CD4-positive, alpha-beta T cell (primary cell): ENCODE measurements around the gene PKHD1. TPM values are rescaled to one million over a fixed set of nuclear protein-coding genes. Genes with fewer than 3 reads are reported as not detected.

ENCODE experiments used
- ATAC-seq: fragments of 200-7000 bp; cut with Tn5 transposase; one replicate; pipeline ENCODE4 v1.10.0; 2022; ENCODE audit warnings: mild to moderate bottlenecking; ENCODE audit not compliant: poor library complexity
- CTCF ChIA-PET: fragments of 350-600 bp; sonication (Branson Sonifier 250); formaldehyde crosslinking; loops from one replicate; lab custom pipeline; 2021; ENCODE audit warnings: antibody characterized with exemption, inconsistent platforms; lab: Charles Lee
- POLR2A ChIA-PET: fragments of 350-600 bp; sonication (Branson Sonifier 250); formaldehyde crosslinking; loops from one replicate; lab custom pipeline; 2021; ENCODE audit warnings: antibody characterized with exemption, inconsistent platforms; lab: Charles Lee
- DNase-seq, 14 experiments: peaks; one replicate each; pipeline ENCODE4 v3.0.0-alpha.2; 2013 to 2020; ENCODE audit warnings: mixed read lengths in 2 of 14
- H3K27ac ChIP-seq, 2 donors: one replicate each; pipeline versions ENCODE4 v1.5.1 to v1.7.0; 2013; ENCODE audit warnings: low read length in 2 of 2, low read depth in 1 of 2, mild to moderate bottlenecking in 1 of 2
- H3K27me3 ChIP-seq, 2 experiments: 1 replicate in 1 of 2; 2 replicates in 1 of 2; pipeline versions ENCODE4 v1.6.1 to v1.7.0; 2013; ENCODE audit warnings: low read length in 2 of 2, control low read depth in 1 of 2, mild to moderate bottlenecking in 1 of 2, moderate library complexity in 1 of 2; ENCODE audit not compliant: insufficient read depth in 2 of 2, control insufficient read depth in 1 of 2
- H3K36me3 ChIP-seq: one replicate; pipeline ENCODE4 v1.6.1; 2013; ENCODE audit warnings: low read length, control low read depth; ENCODE audit not compliant: insufficient read depth
- H3K4me1 ChIP-seq: one replicate; pipeline ENCODE4 v1.6.1; 2013; ENCODE audit warnings: low read length, control low read depth; ENCODE audit not compliant: insufficient read depth
- H3K4me3 ChIP-seq: one replicate; pipeline ENCODE4 v1.5.1; 2013; ENCODE audit warnings: mild to moderate bottlenecking, low read length, moderate library complexity
- H3K9me3 ChIP-seq, 2 experiments: 1 replicate in 1 of 2; 2 replicates in 1 of 2; pipeline versions ENCODE4 v1.6.1 to v1.7.0; 2013; ENCODE audit warnings: low read length in 2 of 2, mild to moderate bottlenecking in 2 of 2, control low read depth in 1 of 2, moderate library complexity in 1 of 2; ENCODE audit not compliant: control insufficient read depth in 1 of 2, insufficient read depth in 1 of 2
- H3K27ac Mint-ChIP-seq: one replicate; pipeline ENCODE4 v1.8.0; 2020; ENCODE audit warnings: mixed read lengths
- H3K27me3 Mint-ChIP-seq: one replicate; pipeline ENCODE4 v1.8.0; 2021; ENCODE audit warnings: mixed read lengths
- H3K36me3 Mint-ChIP-seq: one replicate; pipeline ENCODE4 v1.8.0; 2021; ENCODE audit warnings: low read depth, mixed read lengths
- H3K4me1 Mint-ChIP-seq: one replicate; pipeline ENCODE4 v1.8.0; 2021; ENCODE audit warnings: low read depth, mixed read lengths
- H3K4me3 Mint-ChIP-seq: one replicate; pipeline ENCODE4 v1.8.0; 2020; ENCODE audit warnings: mild to moderate bottlenecking, mixed read lengths
- H3K9me3 Mint-ChIP-seq: one replicate; pipeline ENCODE4 v1.8.0; 2020; ENCODE audit warnings: mixed read lengths
- CTCF ChIP-seq: fragments of 200-600 bp; IDR thresholded peaks from one replicate; pipeline ENCODE4 v1.8.0; 2022; ENCODE audit warnings: antibody characterized with exemption, mild to moderate bottlenecking
- intact Hi-C, 2 experiments: fragments of 100-400 bp; cut with DNase I in 1 of 2; cut with micrococcal nuclease in 1 of 2; formaldehyde crosslinking; loops; one replicate each; pipeline versions ENCODE4 v1.15.1 to v1.9.0; 2023 to 2025; cut with DNase I, micrococcal nuclease
- total RNA-seq, 174 experiments: library from RNA in 2 of 174; stranded (reverse) in 2 of 174; gene quantifications; one replicate each; pipeline ENCODE4 v1.2.3 and lab custom pipeline; 2021 to 2026

The PKHD1 gene
- total RNA-seq, 2 experiments from 2014 or later: 0.03 TPM; not detected in 1

- no peaks in the 10 kb centered on the region for H3K36me3 Mint-ChIP-seq
- ChIA-PET POLR2A (no interaction called here), CTCF (no interaction called here)
- no peak overlapping the region for H3K4me3 ChIP-seq
- no peaks in the 10 kb centered on the region for H3K4me1 Mint-ChIP-seq
- no peak for TF ChIP-seq CTCF
- H3K4me3 Mint-ChIP-seq: no peak overlapping the region
- H3K9me3 Mint-ChIP-seq: peaks cover 2% of the 10 kb centered on the region
- H3K27ac ChIP-seq: no peak overlapping the region
- no peak overlapping the region for H3K27ac Mint-ChIP-seq
- no peaks in the 10 kb centered on the region for H3K27me3 Mint-ChIP-seq
- H3K9me3 ChIP-seq: peaks cover 0 to 5% of the 10 kb centered on the region in 2 experiments
- H3K27me3 ChIP-seq: no peaks in the 10 kb centered on the region
- peak in 1 of 14 experiments; percentile 29 for DNase-seq
- H3K4me1 ChIP-seq: no peaks in the 10 kb centered on the region
- intact Hi-C loops: no loop called here
- ATAC-seq: no peak
- no peaks in the 10 kb centered on the region for H3K36me3 ChIP-seq
Measured at GRCh38 chr6:51814418-51814817, 273.0 kb downstream of the PKHD1 start.

DNA sequence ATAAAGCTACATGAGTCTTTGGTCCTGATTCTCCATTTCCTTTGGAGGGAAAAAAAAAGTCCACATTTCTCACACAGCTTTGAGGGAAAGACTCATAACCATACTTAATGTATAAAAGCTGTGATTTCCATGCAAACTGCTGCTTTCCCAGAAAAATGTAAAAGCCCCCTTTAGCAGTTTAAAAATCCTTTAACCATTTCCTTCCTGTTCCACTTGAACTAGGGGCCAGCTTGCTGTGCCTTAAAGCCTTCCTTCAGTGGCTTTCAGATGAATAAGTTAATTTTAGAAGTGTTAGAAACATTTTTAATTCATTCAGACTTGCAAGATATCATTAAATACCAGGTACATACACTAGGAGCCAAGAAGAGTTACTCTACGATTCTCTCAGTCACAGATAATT is 273.5 kb downstream of the PKHD1 start:
- no peaks in the 10 kb centered on the region for H3K4me1 Mint-ChIP-seq
- DNase-seq (no peak), ATAC-seq (no peak)
- H3K27ac ChIP-seq: no peak overlapping the region
- peaks cover 2% of the 10 kb centered on the region for H3K9me3 Mint-ChIP-seq
- H3K27ac Mint-ChIP-seq: no peak overlapping the region
- no peaks in the 10 kb centered on the region for H3K4me1 ChIP-seq
- H3K36me3 Mint-ChIP-seq: no peaks in the 10 kb centered on the region
- POLR2A ChIA-PET: no interaction called here
- no peak overlapping the region for H3K4me3 Mint-ChIP-seq
- TF ChIP-seq CTCF: no peak
- no peak overlapping the region for H3K4me3 ChIP-seq
- no peaks in the 10 kb centered on the region for H3K27me3 ChIP-seq
- peaks cover 0 to 5% of the 10 kb centered on the region in 2 experiments for H3K9me3 ChIP-seq
- H3K27me3 Mint-ChIP-seq: no peaks in the 10 kb centered on the region
- H3K36me3 ChIP-seq: no peaks in the 10 kb centered on the region
- CTCF ChIA-PET: no interaction called here
- intact Hi-C loops: no loop called here

GRCh38 chr6:51812231-51812630 is 275.2 kb downstream of the PKHD1 start:
- H3K36me3 ChIP-seq: no peaks in the 10 kb centered on the region
- no peaks in the 10 kb centered on the region for H3K36me3 Mint-ChIP-seq
- no peak overlapping the region for H3K27ac Mint-ChIP-seq
- no peaks in the 10 kb centered on the region for H3K4me1 Mint-ChIP-seq
- POLR2A ChIA-PET: no interaction called here
- intact Hi-C loops: no loop called here
- H3K27me3 ChIP-seq: no peaks in the 10 kb centered on the region
- CTCF ChIA-PET: no interaction called here
- no peaks in the 10 kb centered on the region for H3K4me1 ChIP-seq
- no peak overlapping the region for H3K4me3 ChIP-seq
- peaks cover 0 to 5% of the 10 kb centered on the region in 2 experiments for H3K9me3 ChIP-seq
- TF ChIP-seq CTCF: no peak
- H3K27me3 Mint-ChIP-seq: no peaks in the 10 kb centered on the region
- no peak for ATAC-seq
- H3K4me3 Mint-ChIP-seq: no peak overlapping the region
- no peak overlapping the region for H3K27ac ChIP-seq
- no peak for DNase-seq
- H3K9me3 Mint-ChIP-seq: peaks cover 2% of the 10 kb centered on the region
